ENCODE measurements around the gene IREB2.
"Not testable (repeated sequence)": the region's sequence is repeated elsewhere in the genome, so short reads cannot be mapped to it uniquely, and the experiment has no call there.

Gene IREB2

GRCh38 chr15:78477295-78477694, 39.3 kb downstream of the IREB2 start:
- no peak for DNase-seq (ENCODE audit: low read depth)

GRCh38 chr15:78479650-78480049, 41.6 kb downstream of the IREB2 start:
- DNase-seq (ENCODE audit: low read depth) = no peak

GRCh38 chr15:78481917-78482316, 43.9 kb downstream of the IREB2 start:
- DNase-seq (ENCODE audit: low read depth) = no peak

GRCh38 chr15:78492872-78493271, 54.9 kb downstream of the IREB2 start:
- DNase-seq (ENCODE audit: low read depth) = no peak

- DNase-seq (ENCODE audit: low read depth) = no peak
These were observed 63.8 kb downstream of the IREB2 start for GRCh38 chr15:78501857-78502256.

- DNase-seq (ENCODE audit: low read depth) = no peak
These were observed 64.6 kb downstream of the IREB2 start for GRCh38 chr15:78502641-78503040.

- DNase-seq (ENCODE audit: low read depth) = peak; percentile 33
These were observed 69.2 kb downstream of the IREB2 start, which contains the start of gene HYKK for GRCh38 chr15:78506971-78507830. Gene HYKK (plus strand): TSS chr15:78507577. CDS start chr15:78513089, 5,512 bp downstream.

GRCh38 chr15:78507831-78508160, 69.8 kb downstream of the IREB2 start:
- no peak for DNase-seq (ENCODE audit: low read depth)

- DNase-seq (ENCODE audit: low read depth) = no peak
These were observed 70.3 kb downstream of the IREB2 start for GRCh38 chr15:78508272-78508671.

- no peak for DNase-seq (ENCODE audit: low read depth)
These were observed 71.8 kb downstream of the IREB2 start for GRCh38 chr15:78509726-78510312.

GRCh38 chr15:78520035-78520434, 82.0 kb downstream of the IREB2 start:
- not testable (repeated sequence) for DNase-seq (ENCODE audit: low read depth)

GRCh38 chr15:78524230-78524629, 86.2 kb downstream of the IREB2 start:
- DNase-seq (ENCODE audit: low read depth) = no peak

GRCh38 chr15:78527325-78527724, 89.3 kb downstream of the IREB2 start:
- DNase-seq (ENCODE audit: low read depth) = no peak

- no peak for DNase-seq (ENCODE audit: low read depth)
These were observed 95.3 kb downstream of the IREB2 start for GRCh38 chr15:78533331-78533730.

GRCh38 chr15:78536134-78536533, 98.1 kb downstream of the IREB2 start:
- no peak for DNase-seq (ENCODE audit: low read depth)

GRCh38 chr15:78537266-78537905, 99.4 kb downstream of the IREB2 start:
- no peak for DNase-seq (ENCODE audit: low read depth)

- no peak for DNase-seq (ENCODE audit: low read depth)
These were observed 100.3 kb downstream of the IREB2 start for GRCh38 chr15:78538358-78538757.

- not testable (repeated sequence) for DNase-seq (ENCODE audit: low read depth)
These were observed 101.6 kb downstream of the IREB2 start for GRCh38 chr15:78539464-78540140.

- peak; percentile 95 for DNase-seq (ENCODE audit: low read depth)
These were observed 102.3 kb downstream of the IREB2 start, which contains the start of gene PSMA4 for GRCh38 chr15:78540141-78540870. Gene PSMA4 (plus strand): TSS chr15:78540444. CDS start chr15:78541928, 1,484 bp downstream.

GRCh38 chr15:78540871-78541743, 103.1 kb downstream of the IREB2 start:
- no peak for DNase-seq (ENCODE audit: low read depth)

GRCh38 chr15:78541744-78542034, 103.7 kb downstream of the IREB2 start:
- no peak for DNase-seq (ENCODE audit: low read depth)
